ENCODE data around the gene ANO8.

Gene ANO8

GRCh38 chr19:17347361-17347760 lies 12.7 kb upstream of the ANO8 start:
- in situ Hi-C loops (cut with HindIII; ENCODE audit: low sequenced_read_pairs), result no loop called here
- DNase-seq (ENCODE audit: low read depth, low spot score), result peak; percentile 27
- no peak for TF ChIP-seq CTCF (IDR thresholded peaks at IDR 0.05; ENCODE audit: low read depth, low read length)
- no peak overlapping the region for H3K4me3 ChIP-seq (ENCODE audit: low read depth, low read length)

DNA sequence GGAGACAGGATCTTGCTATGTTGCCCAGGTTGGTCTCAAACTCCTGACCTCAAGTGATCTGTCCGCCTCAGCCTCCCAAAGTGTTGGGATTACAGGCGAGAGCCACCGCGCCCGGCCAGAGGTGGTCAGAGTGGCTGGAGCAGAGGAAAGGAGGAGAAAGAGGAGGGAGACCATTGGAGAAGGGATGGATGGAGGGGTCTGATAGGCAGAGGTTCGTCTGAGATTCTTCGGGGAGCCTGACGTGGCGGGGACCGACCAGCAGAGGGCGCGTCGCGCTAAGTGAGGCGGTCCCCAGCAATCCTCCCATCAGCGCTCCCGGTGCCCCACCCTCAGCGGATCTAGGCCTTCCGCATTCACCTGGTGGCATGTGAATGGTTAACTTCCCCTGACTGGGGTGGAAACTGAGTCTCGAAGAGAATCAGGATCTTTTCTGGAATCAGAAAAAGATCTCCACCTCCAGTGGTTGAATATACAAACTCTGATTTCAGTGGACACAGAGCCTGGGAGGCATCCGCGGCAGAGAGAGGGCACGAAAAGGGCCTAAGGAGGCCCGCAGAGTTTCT lies 11.5 kb upstream of the ANO8 start:
- peak; percentile 94 for TF ChIP-seq CTCF (IDR thresholded peaks at IDR 0.05; ENCODE audit: low read depth, low read length)
- in situ Hi-C loops (cut with HindIII; ENCODE audit: low sequenced_read_pairs), result no loop called here
- no peak overlapping the region for H3K4me3 ChIP-seq (ENCODE audit: low read depth, low read length)
- peak; percentile 64 for DNase-seq (ENCODE audit: low read depth, low spot score)

DNA sequence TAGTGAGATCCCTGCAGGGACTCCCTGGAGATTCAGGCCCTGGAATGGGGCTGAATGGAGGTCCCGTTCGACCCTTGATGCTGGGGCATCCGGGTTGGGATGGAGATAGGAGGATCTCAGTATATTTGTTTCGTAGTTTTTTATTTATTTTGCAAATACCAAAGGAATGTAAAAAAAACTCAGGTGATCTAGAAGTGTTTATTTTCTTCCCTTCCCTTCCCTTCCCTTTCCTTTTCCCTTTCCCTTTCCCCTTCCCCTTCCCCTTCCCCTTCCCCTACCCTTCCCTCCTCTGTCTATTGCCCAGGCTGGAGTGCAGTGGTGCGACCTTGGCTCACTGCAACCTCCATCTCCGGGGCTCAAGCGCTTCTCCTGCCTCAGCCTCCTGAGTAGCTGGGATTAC lies 7.2 kb upstream of the ANO8 start:
- in situ Hi-C loops (cut with HindIII; ENCODE audit: low sequenced_read_pairs), result no loop called here
- no peak overlapping the region for H3K4me3 ChIP-seq (ENCODE audit: low read depth, low read length)
- no peak for DNase-seq (ENCODE audit: low read depth, low spot score)
- no peak for TF ChIP-seq CTCF (IDR thresholded peaks at IDR 0.05; ENCODE audit: low read depth, low read length)

DNA sequence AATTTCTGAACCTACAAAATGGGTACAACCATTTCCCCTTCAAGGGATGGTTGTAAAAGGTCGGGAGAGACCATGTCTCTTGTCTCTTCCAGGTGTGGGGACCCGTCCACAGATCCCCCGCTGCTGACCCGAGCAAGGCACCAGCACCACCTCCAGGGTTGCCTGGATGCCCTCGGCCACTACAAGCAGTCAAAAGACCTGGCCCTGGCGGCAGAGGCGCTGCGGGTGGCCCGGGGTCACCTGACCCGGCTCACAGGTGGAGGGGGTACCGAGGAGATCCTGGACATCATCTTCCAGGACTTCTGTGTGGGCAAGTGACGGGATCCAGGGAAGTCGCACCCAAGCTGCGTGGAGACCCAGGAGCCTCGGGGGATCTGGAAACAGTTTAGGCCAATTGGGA lies 6.7 kb upstream of the ANO8 start:
- TF ChIP-seq CTCF (IDR thresholded peaks at IDR 0.05; ENCODE audit: low read depth, low read length), result no peak
- in situ Hi-C loops (cut with HindIII; ENCODE audit: low sequenced_read_pairs), result no loop called here
- DNase-seq (ENCODE audit: low read depth, low spot score), result no peak
- no peak overlapping the region for H3K4me3 ChIP-seq (ENCODE audit: low read depth, low read length)

GRCh38 chr19:17340871-17341357 lies 6.3 kb upstream of the ANO8 start:
- no peak for TF ChIP-seq CTCF (IDR thresholded peaks at IDR 0.05; ENCODE audit: low read depth, low read length)
- DNase-seq (ENCODE audit: low read depth, low spot score), result no peak
- in situ Hi-C loops (cut with HindIII; ENCODE audit: low sequenced_read_pairs), result no loop called here
- no peak overlapping the region for H3K4me3 ChIP-seq (ENCODE audit: low read depth, low read length)

DNA sequence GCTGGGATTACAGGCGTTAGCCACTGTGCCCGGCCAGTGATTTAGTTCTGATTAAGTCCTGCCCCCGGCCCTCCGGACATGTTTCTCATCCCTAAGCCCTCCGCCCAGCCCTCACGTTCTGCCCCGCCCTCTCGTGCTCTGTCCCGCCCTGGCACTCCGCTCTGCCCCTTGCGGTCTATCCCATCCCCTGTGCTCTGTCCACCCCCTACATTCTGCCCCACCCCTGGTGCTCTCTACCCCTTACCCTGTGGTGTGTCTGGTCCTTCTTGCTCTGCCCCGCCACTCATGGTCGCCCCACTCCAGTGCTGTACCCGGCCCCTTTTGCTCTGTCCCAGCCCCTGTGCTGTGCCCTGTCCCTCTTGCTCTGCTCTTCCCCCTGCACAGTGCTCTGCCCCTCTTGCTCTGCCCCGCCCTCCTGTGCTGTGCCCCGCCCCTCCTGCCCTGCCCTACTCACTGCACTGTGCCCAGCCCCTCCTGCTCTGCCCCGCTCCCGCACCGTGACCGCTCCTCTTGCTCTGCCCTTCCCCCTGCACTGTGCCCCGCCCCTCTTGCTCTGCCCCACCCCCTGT lies 5.7 kb upstream of the ANO8 start:
- H3K4me3 ChIP-seq (ENCODE audit: low read depth, low read length), result no peak overlapping the region
- in situ Hi-C loops (cut with HindIII; ENCODE audit: low sequenced_read_pairs), result no loop called here
- TF ChIP-seq CTCF (IDR thresholded peaks at IDR 0.05; ENCODE audit: low read depth, low read length), result no peak
- DNase-seq (ENCODE audit: low read depth, low spot score), result no peak

Data from astrocyte of the spinal cord (primary cell).